ENCODE results near the gene KLHL36. TPM values are rescaled to one million over a fixed set of nuclear protein-coding genes. Genes with fewer than 3 reads are reported as not detected.
"Not testable (repeated sequence)": the region's sequence is repeated elsewhere in the genome, so short reads cannot be mapped to it uniquely, and the experiment has no call there.

Gene KLHL36
- total RNA-seq, 1 experiment from 2014 or later, result 79.0 TPM

DNA sequence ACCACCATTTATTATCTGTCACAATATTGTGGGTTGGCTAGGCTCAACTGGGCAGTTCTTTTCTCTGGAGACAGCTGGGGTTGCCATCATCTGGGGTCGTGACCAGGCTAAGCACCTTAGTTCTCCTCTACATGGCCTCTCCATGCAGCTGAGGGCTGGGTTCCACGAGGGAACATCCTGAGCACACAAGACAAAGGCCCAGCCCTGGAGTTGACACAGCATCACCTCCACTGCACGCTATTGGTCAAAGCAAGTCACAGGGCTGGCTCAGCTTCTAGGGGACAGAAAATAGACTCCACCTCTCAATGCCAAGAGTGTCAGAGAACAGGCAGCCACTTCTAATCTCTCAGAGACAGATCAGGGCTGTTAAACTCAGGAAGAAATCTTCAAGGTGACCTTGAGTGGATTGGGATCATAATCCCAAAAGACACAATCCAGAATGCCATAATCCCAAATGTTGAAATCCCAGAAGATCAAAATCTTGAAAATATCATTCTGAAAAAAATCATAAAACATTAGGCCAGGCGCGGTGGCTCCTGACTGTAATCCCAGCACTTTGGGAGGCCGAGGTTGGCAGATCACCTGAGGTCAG lies 38.5 kb downstream of the KLHL36 start:
- intact Hi-C loops (cut with micrococcal nuclease), result no loop called here
- ChIA-PET RAD21 (ENCODE audit: low non-redundant PET in 1 of 2, low total read pairs in 2 of 2, uncharacterized antibody in 2 of 2, unreplicated experiment in 2 of 2) (no interaction called here), POLR2A (no interaction called here), CTCF (interaction anchor here (1.0 to 5.9 kb wide), 2 partner anchors 14 to 64 kb away, joined by 3 to 34 read pairs; no protein-coding TSS in a partner anchor)
- no peak for TF ChIP-seq ATF3 (IDR thresholded peaks at IDR 0.05)
- no peak for TF ChIP-seq MAX (IDR thresholded peaks at IDR 0.05)
- no peak for TF ChIP-seq CBX3 (IDR thresholded peaks at IDR 0.05; ENCODE audit: low read depth)
- TF ChIP-seq ELF1 (IDR thresholded peaks at IDR 0.05; ENCODE audit: borderline replicate concordance, low read depth), result no peak
- Histone ChIP-seq H3K9me2 (ENCODE audit: insufficient read depth) (no peaks in the 10 kb centered on the region), H2AFZ (ENCODE audit: low read depth, low read length, poor library complexity, severe bottlenecking) (peak overlapping the region; percentile 0), H3K27ac (ENCODE audit: low read depth, low read length) (no peak overlapping the region), H3K9ac (ENCODE audit: low read length) (no peak overlapping the region), H3K4me2 (ENCODE audit: low read length) (no peak overlapping the region), H3K9me3 (ENCODE audit: control insufficient read depth in 1 of 2, insufficient read depth in 1 of 2, low read depth in 1 of 2, low read length in 2 of 2) (no peaks in the 10 kb centered on the region), H3K4me3 (replicated peaks in 1 of 2; ENCODE audit: low read depth in 1 of 2, low read length in 2 of 2) (no peak overlapping the region), H3K27me3 (ENCODE audit: insufficient read depth, low read length) (peaks cover 12% of the 10 kb centered on the region; the same call in 1 of the 2 replicates), H3K4me1 (ENCODE audit: control insufficient read depth in 1 of 2, insufficient read depth in 2 of 2, low read length in 2 of 2) (peaks cover 0 to 4% of the 10 kb centered on the region in 2 experiments; a peak in 1 of 4 replicates), H3K36me3 (ENCODE audit: control insufficient read depth in 1 of 2, insufficient read depth in 2 of 2, low read length in 2 of 2) (no peaks in the 10 kb centered on the region), H4K20me1 (ENCODE audit: insufficient read depth) (no peaks in the 10 kb centered on the region), H3K79me2 (ENCODE audit: insufficient read depth, low read length) (no peaks in the 10 kb centered on the region)
- DNase-seq (ENCODE audit: low read depth, low spot score) (peak; percentile 19), ATAC-seq (peak; percentile 88)
- BruUV-seq (replicated peaks), result no TSS peak

- no peak for TF ChIP-seq MAX (IDR thresholded peaks at IDR 0.05)
- TF ChIP-seq ATF3 (IDR thresholded peaks at IDR 0.05), result no peak
- no peak for TF ChIP-seq CBX3 (IDR thresholded peaks at IDR 0.05; ENCODE audit: low read depth)
- TF ChIP-seq ELF1 (IDR thresholded peaks at IDR 0.05; ENCODE audit: borderline replicate concordance, low read depth), result no peak
- TF ChIP-seq SP1 (IDR thresholded peaks at IDR 0.05; ENCODE audit: low read depth), result no peak
- ChIA-PET RAD21 (ENCODE audit: low non-redundant PET in 1 of 2, low total read pairs in 2 of 2, uncharacterized antibody in 2 of 2, unreplicated experiment in 2 of 2) (no interaction called here), CTCF (interaction anchor here (5.9 kb wide), 1 partner anchor 15 kb away, joined by 34 read pairs; no protein-coding TSS in a partner anchor), POLR2A (no interaction called here)
- ATAC-seq (no peak), DNase-seq (ENCODE audit: low read depth, low spot score) (no peak)
- H3K27ac ChIP-seq (ENCODE audit: low read depth, low read length), result no peak overlapping the region
- H3K9me2 ChIP-seq (ENCODE audit: insufficient read depth), result no peaks in the 10 kb centered on the region
- H3K4me1 ChIP-seq (ENCODE audit: control insufficient read depth in 1 of 2, insufficient read depth in 2 of 2, low read length in 2 of 2), result peaks cover 0 to 4% of the 10 kb centered on the region in 2 experiments; a peak in 1 of 4 replicates
- H3K4me3 ChIP-seq (replicated peaks in 1 of 2; ENCODE audit: low read depth in 1 of 2, low read length in 2 of 2), result no peak overlapping the region
- no peaks in the 10 kb centered on the region for H3K9me3 ChIP-seq (ENCODE audit: control insufficient read depth in 1 of 2, insufficient read depth in 1 of 2, low read depth in 1 of 2, low read length in 2 of 2)
- H3K9ac ChIP-seq (ENCODE audit: low read length), result no peak overlapping the region
- no peak overlapping the region for H2AFZ ChIP-seq (ENCODE audit: low read depth, low read length, poor library complexity, severe bottlenecking)
- intact Hi-C loops (cut with micrococcal nuclease), result no loop called here
- H3K4me2 ChIP-seq (ENCODE audit: low read length), result no peak overlapping the region
- H4K20me1 ChIP-seq (ENCODE audit: insufficient read depth), result no peaks in the 10 kb centered on the region
- H3K36me3 ChIP-seq (ENCODE audit: control insufficient read depth in 1 of 2, insufficient read depth in 2 of 2, low read length in 2 of 2), result no peaks in the 10 kb centered on the region
- H3K79me2 ChIP-seq (ENCODE audit: insufficient read depth, low read length), result no peaks in the 10 kb centered on the region
- peaks cover 4% of the 10 kb centered on the region; the same call in 1 of the 2 replicates for H3K27me3 ChIP-seq (ENCODE audit: insufficient read depth, low read length)
- BruUV-seq (replicated peaks), result no TSS peak
Measured at GRCh38 chr16:84687715-84688114, 39.4 kb downstream of the KLHL36 start.

- H3K4me1 ChIP-seq (ENCODE audit: control insufficient read depth in 1 of 2, insufficient read depth in 2 of 2, low read length in 2 of 2); H3K79me2 ChIP-seq (ENCODE audit: insufficient read depth, low read length); H3K36me3 ChIP-seq (ENCODE audit: control insufficient read depth in 1 of 2, insufficient read depth in 2 of 2, low read length in 2 of 2); H3K9me3 ChIP-seq (ENCODE audit: control insufficient read depth in 1 of 2, insufficient read depth in 1 of 2, low read depth in 1 of 2, low read length in 2 of 2); H3K9ac ChIP-seq (ENCODE audit: low read length); H2AFZ ChIP-seq (ENCODE audit: low read depth, low read length, poor library complexity, severe bottlenecking); BruUV-seq (replicated peaks); intact Hi-C loops (cut with micrococcal nuclease); H3K4me2 ChIP-seq (ENCODE audit: low read length); DNase-seq (ENCODE audit: low read depth, low spot score); H3K27me3 ChIP-seq (ENCODE audit: insufficient read depth, low read length); POLR2A ChIA-PET; H3K27ac ChIP-seq (ENCODE audit: low read depth, low read length); ATAC-seq; H4K20me1 ChIP-seq (ENCODE audit: insufficient read depth); RAD21 ChIA-PET (ENCODE audit: low non-redundant PET in 1 of 2, low total read pairs in 2 of 2, uncharacterized antibody in 2 of 2, unreplicated experiment in 2 of 2); H3K9me2 ChIP-seq (ENCODE audit: insufficient read depth); H3K4me3 ChIP-seq (replicated peaks in 1 of 2; ENCODE audit: low read depth in 1 of 2, low read length in 2 of 2): not testable (repeated sequence)
- CTCF ChIA-PET, result interaction anchor here (5.9 kb wide), 1 partner anchor 15 kb away, joined by 34 read pairs; no protein-coding TSS in a partner anchor
Measured at GRCh38 chr16:84688163-84688562, 39.9 kb downstream of the KLHL36 start.
